HG02759 (cell line): ENCODE measurements around the gene CYSTM1.

Experiments
- ATAC-seq: cut with Tn5 transposase; IDR thresholded peaks from one replicate; pipeline ENCODE4 v1.9.1; 2021; ENCODE audit warnings: mild to moderate bottlenecking, moderate library complexity; ENCODE audit not compliant: unreplicated experiment

Gene CYSTM1

GRCh38 chr5:140287801-140288521 is 113.0 kb downstream of the CYSTM1 start:
- ATAC-seq = no peak

GRCh38 chr5:140292212-140293036 is 117.4 kb downstream of the CYSTM1 start:
- ATAC-seq = no peak
